ENCODE measurements around the gene GPR108. TPM values are rescaled to one million over a fixed set of nuclear protein-coding genes. Genes with fewer than 3 reads are reported as not detected.
A peak's percentile ranks its signal among the peaks of the same experiment; 100 is the strongest.
"Not testable (repeated sequence)": the region's sequence is repeated elsewhere in the genome, so short reads cannot be mapped to it uniquely, and the experiment has no call there.

GPR108 gene
- total RNA-seq, 2 experiments from 2014 or later, result 63.2 to 88.3 TPM

- POLR2A ChIA-PET, result no interaction called here
- BruUV-seq (replicated peaks), result no TSS peak
- Histone ChIP-seq H3K79me2 (ENCODE audit: insufficient read depth, low read depth, low read length) (no peaks in the 10 kb centered on the region), H3K4me2 (ENCODE audit: low read length) (no peak overlapping the region), H4K20me1 (ENCODE audit: insufficient read depth, low read length) (no peaks in the 10 kb centered on the region), H3K27ac (ENCODE audit: low read depth, low read length, poor library complexity, severe bottlenecking) (no peak overlapping the region), H3K36me3 (ENCODE audit: insufficient read depth, low read length) (no peaks in the 10 kb centered on the region), H3K4me1 (ENCODE audit: insufficient read depth, low read length, poor library complexity, severe bottlenecking) (no peaks in the 10 kb centered on the region), H2AFZ (ENCODE audit: low read length) (no peak overlapping the region), H3K4me3 (ENCODE audit: low read depth, low read length, poor library complexity, severe bottlenecking) (no peak overlapping the region), H3K9me3 (ENCODE audit: low read length) (no peaks in the 10 kb centered on the region), H3K9me2 (ENCODE audit: insufficient read depth, low read length) (no peaks in the 10 kb centered on the region)
- intact Hi-C loops (cut with micrococcal nuclease; ENCODE audit: unreplicated experiment), result no loop called here
- no peak for TF ChIP-seq EZH2phosphoT487 (IDR thresholded peaks at IDR 0.05; ENCODE audit: borderline replicate concordance, low read depth, low read length)
- no peak for DNase-seq (ENCODE audit: low spot score)
- CTCF ChIA-PET (ENCODE audit: unreplicated experiment), result interaction anchor here (0.6 kb wide), 1 partner anchor 1120 kb away, joined by 4 read pairs; no protein-coding TSS in a partner anchor
Measured at GRCh38 chr19:6711078-6711361, 26.4 kb downstream of the GPR108 start.

GRCh38 chr19:6710273-6711077 lies 26.9 kb downstream of the GPR108 start:
- DNase-seq (ENCODE audit: low spot score), result no peak
- H3K79me2 ChIP-seq (ENCODE audit: insufficient read depth, low read depth, low read length), result no peaks in the 10 kb centered on the region
- BruUV-seq (replicated peaks), result no TSS peak
- H3K36me3 ChIP-seq (ENCODE audit: insufficient read depth, low read length), result no peaks in the 10 kb centered on the region
- no peak overlapping the region for H3K4me2 ChIP-seq (ENCODE audit: low read length)
- ChIA-PET POLR2A (no interaction called here), CTCF (ENCODE audit: unreplicated experiment) (interaction anchor here (0.6 kb wide), 1 partner anchor 1121 kb away, joined by 4 read pairs; no protein-coding TSS in a partner anchor)
- no peaks in the 10 kb centered on the region for H3K9me2 ChIP-seq (ENCODE audit: insufficient read depth, low read length)
- no peak overlapping the region for H2AFZ ChIP-seq (ENCODE audit: low read length)
- H3K4me1 ChIP-seq (ENCODE audit: insufficient read depth, low read length, poor library complexity, severe bottlenecking), result no peaks in the 10 kb centered on the region
- intact Hi-C loops (cut with micrococcal nuclease; ENCODE audit: unreplicated experiment), result no loop called here
- no peaks in the 10 kb centered on the region for H4K20me1 ChIP-seq (ENCODE audit: insufficient read depth, low read length)
- TF ChIP-seq EZH2phosphoT487 (IDR thresholded peaks at IDR 0.05; ENCODE audit: borderline replicate concordance, low read depth, low read length) (no peak), CTCF (conservative IDR thresholded peaks at IDR 0.05; ENCODE audit: low read length) (peak; percentile 22; the same call in 1 of the 2 replicates)
- H3K27ac ChIP-seq (ENCODE audit: low read depth, low read length, poor library complexity, severe bottlenecking), result no peak overlapping the region
- H3K9me3 ChIP-seq (ENCODE audit: low read length), result no peaks in the 10 kb centered on the region
- H3K4me3 ChIP-seq (ENCODE audit: low read depth, low read length, poor library complexity, severe bottlenecking), result no peak overlapping the region

- Histone ChIP-seq H3K79me2 (ENCODE audit: insufficient read depth, low read depth, low read length) (no peaks in the 10 kb centered on the region), H3K36me3 (ENCODE audit: insufficient read depth, low read length) (no peaks in the 10 kb centered on the region), H3K4me1 (ENCODE audit: insufficient read depth, low read length, poor library complexity, severe bottlenecking) (no peaks in the 10 kb centered on the region), H2AFZ (ENCODE audit: low read length) (no peak overlapping the region), H3K4me2 (ENCODE audit: low read length) (no peak overlapping the region), H3K27ac (ENCODE audit: low read depth, low read length, poor library complexity, severe bottlenecking) (no peak overlapping the region), H3K4me3 (ENCODE audit: low read depth, low read length, poor library complexity, severe bottlenecking) (no peak overlapping the region), H4K20me1 (ENCODE audit: insufficient read depth, low read length) (no peaks in the 10 kb centered on the region), H3K9me2 (ENCODE audit: insufficient read depth, low read length) (no peaks in the 10 kb centered on the region), H3K9me3 (ENCODE audit: low read length) (no peaks in the 10 kb centered on the region)
- TF ChIP-seq CTCF (conservative IDR thresholded peaks at IDR 0.05; ENCODE audit: low read length) (no peak), EZH2phosphoT487 (IDR thresholded peaks at IDR 0.05; ENCODE audit: borderline replicate concordance, low read depth, low read length) (no peak)
- ChIA-PET CTCF (ENCODE audit: unreplicated experiment) (no interaction called here), POLR2A (no interaction called here)
- no TSS peak for BruUV-seq (replicated peaks)
- no peak for DNase-seq (ENCODE audit: low spot score)
- intact Hi-C loops (cut with micrococcal nuclease; ENCODE audit: unreplicated experiment), result no loop called here
Measured at GRCh38 chr19:6709549-6709948, 27.8 kb downstream of the GPR108 start.

- DNase-seq (ENCODE audit: low spot score); CTCF ChIA-PET (ENCODE audit: unreplicated experiment); H3K27ac ChIP-seq (ENCODE audit: low read depth, low read length, poor library complexity, severe bottlenecking); H3K9me2 ChIP-seq (ENCODE audit: insufficient read depth, low read length); H3K4me2 ChIP-seq (ENCODE audit: low read length); intact Hi-C loops (cut with micrococcal nuclease; ENCODE audit: unreplicated experiment); H3K79me2 ChIP-seq (ENCODE audit: insufficient read depth, low read depth, low read length); H3K9me3 ChIP-seq (ENCODE audit: low read length); H3K4me3 ChIP-seq (ENCODE audit: low read depth, low read length, poor library complexity, severe bottlenecking); H3K36me3 ChIP-seq (ENCODE audit: insufficient read depth, low read length); H2AFZ ChIP-seq (ENCODE audit: low read length); H4K20me1 ChIP-seq (ENCODE audit: insufficient read depth, low read length); BruUV-seq (replicated peaks); H3K4me1 ChIP-seq (ENCODE audit: insufficient read depth, low read length, poor library complexity, severe bottlenecking): not testable (repeated sequence)
- POLR2A ChIA-PET, result interaction anchor here (0.6 kb wide), 1 partner anchor 61 kb away, joined by 3 read pairs; no protein-coding TSS in a partner anchor
Measured at GRCh38 chr19:6708913-6709312, 28.5 kb downstream of the GPR108 start.
